MCF 10A (cell line): Measurements from ENCODE around the gene ZSWIM4. TPM values are rescaled to one million over a fixed set of nuclear protein-coding genes. Genes with fewer than 3 reads are reported as not detected.

ENCODE experiments used
- BruUV-seq: library from RNA; stranded (reverse); fragments of 400-500 nt; replicated peaks from 2 replicates; lab custom pipeline; 2021; lab: Mats Ljungman, UMichigan
- CTCF ChIA-PET: fragments of 300-600 bp; sonication (Branson Sonifier 250); formaldehyde crosslinking; extraction: SDS; loops from one replicate; lab custom pipeline; 2021; ENCODE audit warnings: antibody characterized with exemption, inconsistent platforms; lab: Yijun Ruan, JAX
- POLR2A ChIA-PET: fragments of 300-600, 350-650 bp; sonication (Branson Sonifier 250); formaldehyde crosslinking; extraction: SDS; loops from one replicate; lab custom pipeline; 2020; ENCODE audit warnings: antibody characterized with exemption, inconsistent platforms; lab: Yijun Ruan, JAX
- DNase-seq: peaks from one replicate; pipeline ENCODE4 v3.0.0-alpha.2; 2018; ENCODE audit not compliant: unreplicated experiment
- H3K27ac Mint-ChIP-seq: one replicate; pipeline ENCODE4 v1.8.0; 2022; ENCODE audit warnings: mild to moderate bottlenecking, low read depth, mixed read lengths; ENCODE audit not compliant: unreplicated experiment
- H3K27me3 Mint-ChIP-seq: one replicate; pipeline ENCODE4 v1.8.0; 2022; ENCODE audit warnings: mixed read lengths; ENCODE audit not compliant: insufficient read depth, unreplicated experiment
- H3K36me3 Mint-ChIP-seq: one replicate; pipeline ENCODE4 v1.8.0; 2022; ENCODE audit warnings: mild to moderate bottlenecking, moderate library complexity, mixed read lengths; ENCODE audit not compliant: insufficient read depth, unreplicated experiment
- H3K4me1 Mint-ChIP-seq: one replicate; pipeline ENCODE4 v1.8.0; 2022; ENCODE audit warnings: mixed read lengths; ENCODE audit not compliant: insufficient read depth, unreplicated experiment
- H3K4me3 Mint-ChIP-seq: one replicate; pipeline ENCODE4 v1.8.0; 2022; ENCODE audit warnings: mild to moderate bottlenecking, moderate library complexity, mixed read lengths; ENCODE audit not compliant: unreplicated experiment
- H3K9me3 Mint-ChIP-seq: one replicate; pipeline ENCODE4 v1.8.0; 2022; ENCODE audit warnings: mixed read lengths; ENCODE audit not compliant: unreplicated experiment
- CTCF ChIP-seq: fragments of 200-600 bp; IDR thresholded peaks from one replicate; pipeline ENCODE4 v1.8.0; 2022; ENCODE audit warnings: antibody characterized with exemption, mild to moderate bottlenecking; ENCODE audit not compliant: unreplicated experiment
- intact Hi-C: fragments of 100-400 bp; cut with micrococcal nuclease; formaldehyde crosslinking; loops from 2 replicates; pipeline ENCODE4 v1.14.1; 2022
- total RNA-seq: library from RNA; stranded (reverse); gene quantifications from 2 replicates; pipeline ENCODE4 v1.2.3, GENCODE V29; 2022

ZSWIM4 gene
- total RNA-seq, 1 experiment from 2014 or later, result 9.4 TPM

GRCh38 chr19:13831537-13832467 is 36.6 kb downstream of the ZSWIM4 start:
- no TSS peak for BruUV-seq
- H3K27ac Mint-ChIP-seq, result no peak overlapping the region
- ChIA-PET CTCF (interaction anchor here (0.5 kb wide), 1 partner anchor 9 kb away, joined by 4 read pairs; no protein-coding TSS in a partner anchor), POLR2A (interaction anchor here (1.6 to 10.5 kb wide), 2 partner anchors 21 to 34 kb away, joined by 5 to 265 read pairs; no protein-coding TSS in a partner anchor)
- peaks cover 97% of the 10 kb centered on the region for H3K36me3 Mint-ChIP-seq
- H3K4me3 Mint-ChIP-seq, result no peak overlapping the region
- no peaks in the 10 kb centered on the region for H3K9me3 Mint-ChIP-seq
- no peak for TF ChIP-seq CTCF
- no peak for DNase-seq
- H3K27me3 Mint-ChIP-seq, result no peaks in the 10 kb centered on the region
- peaks cover 5% of the 10 kb centered on the region for H3K4me1 Mint-ChIP-seq
- intact Hi-C loops, result no loop called here

DNA sequence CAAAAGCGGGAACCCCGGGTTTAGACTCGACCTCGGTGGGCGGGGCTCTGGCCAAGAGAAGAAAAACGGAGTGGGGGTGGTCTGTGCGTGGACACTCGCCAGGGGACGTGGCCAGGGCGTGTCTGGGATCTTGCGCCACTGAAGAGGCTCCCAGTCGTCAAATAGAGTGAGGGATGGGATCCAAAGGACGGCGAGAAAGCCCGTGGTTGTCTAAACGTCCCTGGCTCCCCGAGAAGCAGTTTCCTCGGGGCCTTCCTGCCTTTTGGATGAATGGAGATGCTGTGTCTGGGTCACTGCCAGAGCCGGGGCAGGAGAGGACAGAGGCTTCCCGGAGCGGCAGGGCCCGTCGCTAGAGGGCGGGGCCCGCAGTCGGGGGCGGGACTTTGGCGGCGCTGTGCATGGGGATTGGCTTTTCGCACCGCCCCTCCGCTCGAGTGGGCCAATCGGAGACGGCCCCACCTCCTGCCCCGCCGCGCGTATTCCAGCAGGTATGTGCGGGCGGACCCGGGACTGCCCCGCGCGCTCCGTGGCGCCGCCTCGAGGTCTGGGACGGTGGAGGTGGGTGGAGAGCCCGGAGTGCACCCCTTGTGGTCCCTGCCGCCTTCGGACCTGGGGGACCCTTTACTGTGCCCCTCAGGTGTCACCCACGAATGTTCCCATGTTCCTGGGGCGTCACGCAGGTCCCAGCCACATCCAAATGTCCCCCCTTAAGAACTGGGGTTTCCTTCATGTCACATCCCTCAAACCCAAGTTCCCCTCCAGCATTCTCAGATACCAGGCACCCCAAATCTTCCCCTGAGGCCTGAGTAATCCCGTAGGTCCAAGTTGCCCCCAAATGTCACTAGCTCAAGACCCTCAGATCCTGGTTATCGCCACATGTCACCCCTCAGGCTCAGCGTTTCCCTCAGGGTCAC is 38.3 kb downstream of the ZSWIM4 start:
- ChIA-PET CTCF (interaction anchor here (0.6 to 1.2 kb wide), 12 partner anchors 13 to 950 kb away, joined by 3 to 5 read pairs (median 3); no protein-coding TSS in a partner anchor), POLR2A (interaction anchor here (0.8 to 10.5 kb wide), 7 partner anchors 10 to 60 kb away, joined by 3 to 265 read pairs (median 5); partner anchors contain the start of gene ZSWIM4)
- BruUV-seq, result no TSS peak
- peak; percentile 29 for TF ChIP-seq CTCF
- H3K36me3 Mint-ChIP-seq, result peaks cover 99% of the 10 kb centered on the region
- DNase-seq, result peak; percentile 94
- no peaks in the 10 kb centered on the region for H3K27me3 Mint-ChIP-seq
- peak overlapping the region; percentile 75 for H3K27ac Mint-ChIP-seq
- H3K9me3 Mint-ChIP-seq, result no peaks in the 10 kb centered on the region
- H3K4me3 Mint-ChIP-seq, result peak overlapping the region; percentile 46
- peaks cover 7% of the 10 kb centered on the region for H3K4me1 Mint-ChIP-seq
- intact Hi-C loops, result loop anchor here (1.0 kb wide), 1 partner anchor 36 kb away; no protein-coding TSS in a partner anchor

GRCh38 chr19:13834244-13835069 is 39.2 kb downstream of the ZSWIM4 start:
- ChIA-PET CTCF (interaction anchor here (0.7 to 1.2 kb wide), 8 partner anchors 14 to 303 kb away, joined by 3 to 5 read pairs (median 4); no protein-coding TSS in a partner anchor), POLR2A (interaction anchor here (0.8 to 10.5 kb wide), 7 partner anchors 9 to 61 kb away, joined by 3 to 265 read pairs (median 5); partner anchors contain the start of gene ZSWIM4)
- Mint-ChIP-seq H3K4me1 (peaks cover 13% of the 10 kb centered on the region), H3K27ac (peak overlapping the region; percentile 75), H3K36me3 (peaks cover 99% of the 10 kb centered on the region), H3K4me3 (peak overlapping the region; percentile 46), H3K9me3 (no peaks in the 10 kb centered on the region), H3K27me3 (no peaks in the 10 kb centered on the region)
- TF ChIP-seq CTCF, result no peak
- no TSS peak for BruUV-seq
- DNase-seq, result peak; percentile 65
- intact Hi-C loops, result no loop called here
